ENCODE results near the gene STAC3. TPM values are rescaled to one million over a fixed set of nuclear protein-coding genes. Genes with fewer than 3 reads are reported as not detected.

Gene STAC3
- total RNA-seq, 2 donors from 2014 or later = 0.27 to 0.56 TPM

GRCh38 chr12:57261428-57261865 lies 10.5 kb upstream of the STAC3 start:
- Histone ChIP-seq H3K4me3 (no peak overlapping the region), H3K27ac (no peak overlapping the region), H3K9me3 (no peaks in the 10 kb centered on the region), H3K27me3 (replicated peaks; ENCODE audit: insufficient read depth) (no peaks in the 10 kb centered on the region), H3K4me1 (ENCODE audit: control insufficient read depth in 1 of 2, low read depth in 2 of 2) (peaks cover 0 to 12% of the 10 kb centered on the region in 2 donors), H3K36me3 (peaks cover 40% of the 10 kb centered on the region)
- DNase-seq (ENCODE audit: low spot score) (no peak), ATAC-seq (ENCODE audit: insufficient number of reproducible peaks, low FRiP score, low read depth) (no peak)
- no peak for TF ChIP-seq CTCF (IDR thresholded peaks at IDR 0.05)

- no peak for TF ChIP-seq CTCF (IDR thresholded peaks at IDR 0.05)
- peaks cover 44% of the 10 kb centered on the region for H3K36me3 ChIP-seq
- H3K27me3 ChIP-seq (replicated peaks; ENCODE audit: insufficient read depth) = no peaks in the 10 kb centered on the region
- no peaks in the 10 kb centered on the region for H3K9me3 ChIP-seq
- H3K4me1 ChIP-seq (ENCODE audit: control insufficient read depth in 1 of 2, low read depth in 2 of 2) = peaks cover 0 to 12% of the 10 kb centered on the region in 2 donors
- no peak overlapping the region for H3K27ac ChIP-seq
- H3K4me3 ChIP-seq = no peak overlapping the region
- DNase-seq (ENCODE audit: low spot score) (no peak), ATAC-seq (ENCODE audit: insufficient number of reproducible peaks, low FRiP score, low read depth) (no peak)
These were observed 9.4 kb upstream of the STAC3 start for GRCh38 chr12:57260366-57260765.

GRCh38 chr12:57258977-57259970 lies 8.3 kb upstream of the STAC3 start:
- peaks cover 0 to 12% of the 10 kb centered on the region in 2 donors for H3K4me1 ChIP-seq (ENCODE audit: control insufficient read depth in 1 of 2, low read depth in 2 of 2)
- no peak for TF ChIP-seq CTCF (IDR thresholded peaks at IDR 0.05)
- H3K27me3 ChIP-seq (replicated peaks; ENCODE audit: insufficient read depth) = no peaks in the 10 kb centered on the region
- ATAC-seq (ENCODE audit: insufficient number of reproducible peaks, low FRiP score, low read depth) = no peak
- H3K9me3 ChIP-seq = no peaks in the 10 kb centered on the region
- H3K36me3 ChIP-seq = peaks cover 45% of the 10 kb centered on the region
- DNase-seq (ENCODE audit: low spot score) = no peak
- H3K27ac ChIP-seq = no peak overlapping the region
- no peak overlapping the region for H3K4me3 ChIP-seq

GRCh38 chr12:57255916-57256315 lies 4.9 kb upstream of the STAC3 start:
- H3K4me1 ChIP-seq (ENCODE audit: control insufficient read depth in 1 of 2, low read depth in 2 of 2) = peaks cover 0 to 6% of the 10 kb centered on the region in 2 donors
- H3K4me3 ChIP-seq = no peak overlapping the region
- no peaks in the 10 kb centered on the region for H3K27me3 ChIP-seq (replicated peaks; ENCODE audit: insufficient read depth)
- TF ChIP-seq CTCF (IDR thresholded peaks at IDR 0.05) = no peak
- no peaks in the 10 kb centered on the region for H3K9me3 ChIP-seq
- H3K27ac ChIP-seq = no peak overlapping the region
- peaks cover 35% of the 10 kb centered on the region for H3K36me3 ChIP-seq
- DNase-seq (ENCODE audit: low spot score) (no peak), ATAC-seq (ENCODE audit: insufficient number of reproducible peaks, low FRiP score, low read depth) (no peak)

GRCh38 chr12:57254506-57255280 lies 3.7 kb upstream of the STAC3 start:
- no peak for ATAC-seq (ENCODE audit: insufficient number of reproducible peaks, low FRiP score, low read depth)
- Histone ChIP-seq H3K27ac (no peak overlapping the region), H3K4me1 (ENCODE audit: control insufficient read depth in 1 of 2, low read depth in 2 of 2) (peaks cover 0 to 4% of the 10 kb centered on the region in 2 donors), H3K9me3 (no peaks in the 10 kb centered on the region), H3K4me3 (no peak overlapping the region), H3K36me3 (peaks cover 28% of the 10 kb centered on the region), H3K27me3 (replicated peaks; ENCODE audit: insufficient read depth) (no peaks in the 10 kb centered on the region)
- no peak for DNase-seq (ENCODE audit: low spot score)
- no peak for TF ChIP-seq CTCF (IDR thresholded peaks at IDR 0.05)
